ENCODE results near the gene CYP19A1. TPM values are rescaled to one million over a fixed set of nuclear protein-coding genes. Genes with fewer than 3 reads are reported as not detected.

Gene CYP19A1
- not detected in 2 replicates for total RNA-seq

GRCh38 chr15:51338496-51338895 lies at the start of gene CYP19A1:
Gene CYP19A1 (minus strand): TSS chr15:51338596. CDS start chr15:51242912, 95,684 bp downstream.

DNA sequence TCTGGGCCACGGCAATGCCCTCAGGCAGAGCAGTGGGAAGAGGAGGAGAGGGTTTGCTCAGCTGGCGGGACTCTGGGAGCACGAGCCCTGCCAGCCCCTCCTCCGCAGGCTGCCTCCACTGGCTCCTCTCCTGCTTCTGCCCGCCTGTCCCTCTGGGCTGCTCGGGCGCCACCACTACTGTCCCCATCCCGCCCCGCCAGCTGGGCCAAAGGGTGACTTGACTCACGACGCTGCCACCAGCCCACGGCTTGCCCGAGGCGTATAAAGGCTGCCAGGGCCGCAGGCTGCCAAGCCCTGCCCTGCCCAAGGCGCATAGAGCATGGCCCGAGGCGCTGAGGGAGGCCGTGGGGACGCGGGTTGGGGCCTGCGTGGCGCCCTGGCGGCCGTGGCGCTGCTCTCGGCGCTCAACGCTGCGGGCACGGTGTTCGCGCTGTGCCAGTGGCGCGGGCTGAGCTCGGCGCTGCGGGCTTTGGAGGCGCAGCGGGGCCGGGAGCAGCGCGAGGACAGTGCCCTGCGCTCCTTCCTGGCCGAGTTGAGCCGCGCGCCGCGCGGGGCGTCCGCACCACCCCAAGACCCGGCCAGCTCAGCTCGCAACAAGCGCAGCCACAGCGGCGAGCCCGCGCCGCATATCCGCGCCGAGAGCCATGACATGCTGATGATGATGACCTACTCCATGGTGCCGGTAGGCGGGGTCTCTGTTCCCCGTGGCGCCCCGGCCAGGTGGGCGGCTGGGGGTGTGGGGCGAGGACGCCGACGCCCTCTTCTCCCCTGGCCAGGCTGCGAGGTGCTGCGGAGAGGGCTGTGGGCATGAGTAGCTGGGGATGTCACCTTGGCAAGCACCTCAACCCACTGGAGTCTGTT lies 3.2 kb upstream of the CYP19A1 start, which contains the start of gene GLDN:
GLDN (plus strand) TSS at position 290 of the 861 bp plus-strand sequence; CDS start at position 320, 30 bp downstream.

Other genes with a start within 250 kb of the CYP19A1 start
- 8.8 and 10.2 TPM in 2 replicates for gene TNFAIP8L3, start 243.7 kb downstream of the CYP19A1 start, total RNA-seq
- gene GLDN, start 3.1 kb upstream of the CYP19A1 start, total RNA-seq, result under 0.01 TPM in 1 of 2 replicates, not detected in the other